Measurements from ENCODE around the gene ARHGEF9.

Gene ARHGEF9

DNA sequence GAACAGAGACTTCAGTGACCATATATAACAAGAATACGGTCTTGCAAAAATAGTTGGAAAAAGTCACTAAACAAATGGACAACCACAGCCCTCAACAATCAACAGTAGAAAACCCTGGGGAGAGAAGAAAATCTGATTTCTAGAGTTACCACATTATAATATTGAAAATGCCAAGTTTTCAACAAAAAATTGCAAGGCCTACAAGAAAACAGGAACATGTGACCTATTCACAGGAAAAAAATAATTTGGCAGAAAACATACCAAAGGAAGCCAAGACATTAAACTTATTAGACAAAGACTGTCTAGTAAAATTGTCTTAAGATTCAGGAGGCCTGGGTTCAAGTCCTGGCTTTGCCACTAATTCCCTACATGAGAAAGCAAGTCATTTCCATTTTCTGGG, 64.7 kb downstream of the ARHGEF9 start:
- TF ChIP-seq, protein P1, sequence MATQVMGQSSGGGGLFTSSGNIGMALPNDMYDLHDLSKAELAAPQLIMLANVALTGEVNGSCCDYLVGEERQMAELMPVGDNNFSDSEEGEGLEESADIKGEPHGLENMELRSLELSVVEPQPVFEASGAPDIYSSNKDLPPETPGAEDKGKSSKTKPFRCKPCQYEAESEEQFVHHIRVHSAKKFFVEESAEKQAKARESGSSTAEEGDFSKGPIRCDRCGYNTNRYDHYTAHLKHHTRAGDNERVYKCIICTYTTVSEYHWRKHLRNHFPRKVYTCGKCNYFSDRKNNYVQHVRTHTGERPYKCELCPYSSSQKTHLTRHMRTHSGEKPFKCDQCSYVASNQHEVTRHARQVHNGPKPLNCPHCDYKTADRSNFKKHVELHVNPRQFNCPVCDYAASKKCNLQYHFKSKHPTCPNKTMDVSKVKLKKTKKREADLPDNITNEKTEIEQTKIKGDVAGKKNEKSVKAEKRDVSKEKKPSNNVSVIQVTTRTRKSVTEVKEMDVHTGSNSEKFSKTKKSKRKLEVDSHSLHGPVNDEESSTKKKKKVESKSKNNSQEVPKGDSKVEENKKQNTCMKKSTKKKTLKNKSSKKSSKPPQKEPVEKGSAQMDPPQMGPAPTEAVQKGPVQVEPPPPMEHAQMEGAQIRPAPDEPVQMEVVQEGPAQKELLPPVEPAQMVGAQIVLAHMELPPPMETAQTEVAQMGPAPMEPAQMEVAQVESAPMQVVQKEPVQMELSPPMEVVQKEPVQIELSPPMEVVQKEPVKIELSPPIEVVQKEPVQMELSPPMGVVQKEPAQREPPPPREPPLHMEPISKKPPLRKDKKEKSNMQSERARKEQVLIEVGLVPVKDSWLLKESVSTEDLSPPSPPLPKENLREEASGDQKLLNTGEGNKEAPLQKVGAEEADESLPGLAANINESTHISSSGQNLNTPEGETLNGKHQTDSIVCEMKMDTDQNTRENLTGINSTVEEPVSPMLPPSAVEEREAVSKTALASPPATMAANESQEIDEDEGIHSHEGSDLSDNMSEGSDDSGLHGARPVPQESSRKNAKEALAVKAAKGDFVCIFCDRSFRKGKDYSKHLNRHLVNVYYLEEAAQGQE (IDR thresholded peaks at IDR 0.05; ENCODE audit: insufficient read depth in 1 of 2, low read depth in 2 of 2, low read length in 2 of 2), result no peak
- TF ChIP-seq SIN3A (IDR thresholded peaks at IDR 0.05; ENCODE audit: borderline replicate concordance, insufficient read depth, low read length) (no peak), FOXP2 (optimal IDR thresholded peaks at IDR 0.05; ENCODE audit: borderline replicate concordance, extremely low read depth, extremely low read length, insufficient read depth) (no peak), TAF1 (IDR thresholded peaks at IDR 0.05; ENCODE audit: borderline replicate concordance, insufficient read depth, low read length) (no peak)

DNA sequence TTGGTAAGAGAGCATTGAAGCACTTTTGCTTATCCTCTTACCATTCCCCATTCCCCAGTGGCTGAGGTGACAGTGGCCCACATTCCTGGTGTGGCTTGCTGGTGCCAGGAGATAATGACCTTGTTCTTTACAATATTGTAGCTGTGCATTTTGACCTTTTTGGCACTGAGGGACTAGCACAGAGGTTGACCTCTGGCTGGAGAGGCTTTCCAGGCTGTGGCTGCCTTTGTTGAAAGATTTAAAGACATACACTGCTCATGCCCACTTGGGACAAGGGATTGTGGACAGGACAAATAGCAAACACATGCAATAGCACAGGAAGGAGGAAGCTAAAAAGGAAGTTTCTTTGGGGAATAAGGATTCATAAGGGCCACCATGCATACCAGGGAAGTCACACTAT, 65.4 kb downstream of the ARHGEF9 start:
- TF ChIP-seq, protein P1 (IDR thresholded peaks at IDR 0.05; ENCODE audit: insufficient read depth in 1 of 2, low read depth in 2 of 2, low read length in 2 of 2), result no peak
- no peak for TF ChIP-seq SIN3A (IDR thresholded peaks at IDR 0.05; ENCODE audit: borderline replicate concordance, insufficient read depth, low read length)
- no peak for TF ChIP-seq TAF1 (IDR thresholded peaks at IDR 0.05; ENCODE audit: borderline replicate concordance, insufficient read depth, low read length)
- no peak for TF ChIP-seq FOXP2 (optimal IDR thresholded peaks at IDR 0.05; ENCODE audit: borderline replicate concordance, extremely low read depth, extremely low read length, insufficient read depth)
- TF ChIP-seq POLR2AphosphoS5 (IDR thresholded peaks at IDR 0.05; ENCODE audit: low read depth, low read length), result no peak

DNA sequence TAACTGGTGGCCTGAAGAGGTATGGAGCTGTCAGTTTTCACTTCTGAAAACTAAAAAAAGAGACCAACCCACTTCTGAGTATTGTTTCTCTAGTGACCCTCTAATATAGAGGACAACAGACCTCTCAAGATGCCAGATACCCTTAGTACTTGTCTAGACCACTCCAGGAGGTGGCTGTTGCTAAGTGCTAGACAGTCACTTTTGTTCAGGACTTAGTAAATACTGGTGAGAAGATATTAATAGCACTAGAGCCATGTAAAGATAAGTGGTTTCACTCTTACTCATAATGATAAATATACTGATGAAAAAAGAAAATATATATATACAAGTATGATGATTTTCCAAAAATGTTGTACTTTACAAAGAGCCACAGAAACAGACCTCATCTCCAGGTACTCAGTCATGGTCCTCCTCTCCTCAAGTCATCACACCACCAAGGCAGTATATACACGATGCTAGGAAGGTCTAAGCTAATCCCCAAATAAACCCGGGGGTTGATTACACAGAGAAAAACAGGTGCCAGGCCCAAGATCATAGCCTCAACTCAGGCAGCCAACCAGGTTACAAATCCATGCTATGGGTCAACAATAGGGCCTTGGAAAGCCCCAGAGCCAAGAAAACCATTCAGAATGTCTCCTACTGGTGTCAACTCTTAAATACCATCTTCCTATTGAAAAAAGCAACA, 66.9 kb downstream of the ARHGEF9 start:
- TF ChIP-seq, protein P1 (IDR thresholded peaks at IDR 0.05; ENCODE audit: insufficient read depth in 1 of 2, low read depth in 2 of 2, low read length in 2 of 2), result no peak
- TF ChIP-seq SIN3A (IDR thresholded peaks at IDR 0.05; ENCODE audit: borderline replicate concordance, insufficient read depth, low read length) (no peak), TAF1 (IDR thresholded peaks at IDR 0.05; ENCODE audit: borderline replicate concordance, insufficient read depth, low read length) (no peak), FOXP2 (optimal IDR thresholded peaks at IDR 0.05; ENCODE audit: borderline replicate concordance, extremely low read depth, extremely low read length, insufficient read depth) (no peak), POLR2AphosphoS5 (IDR thresholded peaks at IDR 0.05; ENCODE audit: low read depth, low read length) (no peak)

DNA sequence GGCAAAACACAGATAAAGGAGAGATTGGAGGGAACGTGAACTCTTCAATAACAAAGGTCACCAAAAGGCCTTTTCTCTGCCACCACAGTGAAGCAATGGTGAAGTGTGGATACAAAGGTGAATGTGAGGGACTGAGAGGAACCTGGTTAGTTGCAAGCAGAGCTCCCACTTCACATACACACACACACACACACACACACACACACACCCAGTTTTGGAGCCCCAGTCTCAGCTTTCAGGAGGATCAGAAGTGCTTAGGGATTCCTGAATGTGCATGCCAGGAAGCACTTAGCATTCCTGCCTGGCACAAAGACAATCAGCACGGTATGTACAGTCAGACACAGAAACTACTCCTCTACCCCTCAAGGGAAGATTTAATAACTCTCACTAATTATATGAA, 71.5 kb downstream of the ARHGEF9 start:
- TF ChIP-seq SIN3A (IDR thresholded peaks at IDR 0.05; ENCODE audit: borderline replicate concordance, insufficient read depth, low read length) (no peak), FOXP2 (optimal IDR thresholded peaks at IDR 0.05; ENCODE audit: borderline replicate concordance, extremely low read depth, extremely low read length, insufficient read depth) (no peak), TAF1 (IDR thresholded peaks at IDR 0.05; ENCODE audit: borderline replicate concordance, insufficient read depth, low read length) (no peak), POLR2AphosphoS5 (IDR thresholded peaks at IDR 0.05; ENCODE audit: low read depth, low read length) (no peak)
- TF ChIP-seq, protein P1 (IDR thresholded peaks at IDR 0.05; ENCODE audit: insufficient read depth in 1 of 2, low read depth in 2 of 2, low read length in 2 of 2), result no peak
